ENCODE data around the gene CCL16. TPM values are rescaled to one million over a fixed set of nuclear protein-coding genes. Genes with fewer than 3 reads are reported as not detected.
"Not testable (repeated sequence)": the region's sequence is repeated elsewhere in the genome, so short reads cannot be mapped to it uniquely, and the experiment has no call there.

CCL16 gene, protein sequence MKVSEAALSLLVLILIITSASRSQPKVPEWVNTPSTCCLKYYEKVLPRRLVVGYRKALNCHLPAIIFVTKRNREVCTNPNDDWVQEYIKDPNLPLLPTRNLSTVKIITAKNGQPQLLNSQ
- total RNA-seq (2014; rRNA removed; shearing (Covaris generic)): not detected in 2 replicates

DNA sequence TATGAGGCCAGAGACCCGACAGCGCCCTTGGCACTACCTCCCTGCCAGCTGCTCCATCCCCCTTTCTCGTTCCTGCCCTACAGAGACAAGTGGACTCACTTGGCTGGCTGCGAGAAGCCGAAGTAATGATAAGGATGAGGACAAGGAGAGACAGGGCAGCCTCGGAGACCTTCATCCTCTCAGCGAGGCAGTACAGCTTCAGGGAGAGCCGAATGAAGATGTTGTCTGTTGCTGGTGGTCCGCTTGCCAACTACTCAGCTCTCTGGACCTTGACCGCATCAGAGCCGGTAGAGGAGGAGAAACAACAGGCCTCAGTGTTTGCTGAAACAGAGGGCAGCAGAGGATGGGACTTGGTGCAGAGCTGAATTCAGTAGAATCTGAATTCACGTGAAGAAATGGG lies at the start of gene CCL16:
CCL16 (minus strand) TSS at position 252 of the 400 bp plus-strand sequence; CDS start at position 175, 77 bp downstream.
- H3K4me1 ChIP-seq (replicated peaks): no peaks in the 10 kb centered on the region
- no peaks in the 10 kb centered on the region for H3K9me3 ChIP-seq (replicated peaks)
- DNase-seq (ENCODE audit: low read depth in 1 of 2, low spot score in 2 of 2): no peak
- no peaks in the 10 kb centered on the region for H3K36me3 ChIP-seq
- no peaks in the 10 kb centered on the region; the same call in 1 of the 2 replicates for H3K27me3 ChIP-seq (replicated peaks)
- no peak within 1 kb of the TSS for H3K4me3 ChIP-seq
- H3K27ac ChIP-seq: no peak within 1 kb of the TSS

DNA sequence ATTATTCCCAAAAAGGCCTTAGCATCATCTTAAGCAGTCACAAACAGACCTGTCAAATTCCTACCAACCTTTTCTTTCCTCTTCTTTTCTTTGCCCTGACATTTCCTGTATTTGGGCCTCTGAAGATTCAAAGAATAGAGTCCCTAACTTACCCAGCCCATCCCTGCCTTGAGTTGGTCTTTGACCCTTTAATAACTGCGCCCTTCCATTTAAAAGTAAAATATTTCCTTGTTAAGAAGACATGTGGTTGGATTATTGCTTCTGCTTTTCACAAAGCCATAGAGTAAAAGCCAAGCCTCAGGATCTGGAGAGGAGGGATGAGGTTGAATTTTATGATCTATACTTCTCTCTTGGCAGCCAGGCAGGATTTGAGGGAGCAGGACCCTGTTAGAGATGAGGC lies 49.7 kb upstream of the CCL16 start:
- Histone ChIP-seq H3K27ac (no peak overlapping the region), H3K36me3 (no peaks in the 10 kb centered on the region), H3K4me1 (replicated peaks) (no peaks in the 10 kb centered on the region), H3K27me3 (replicated peaks) (peaks cover 5% of the 10 kb centered on the region; the same call in 1 of the 2 replicates), H3K4me3 (no peak overlapping the region), H3K9me3 (replicated peaks) (no peaks in the 10 kb centered on the region)
- DNase-seq (ENCODE audit: low read depth in 1 of 2, low spot score in 2 of 2): no peak

- no peak overlapping the region for H3K27ac ChIP-seq
- no peaks in the 10 kb centered on the region for H3K4me1 ChIP-seq (replicated peaks)
- H3K4me3 ChIP-seq: no peak overlapping the region
- no peaks in the 10 kb centered on the region for H3K9me3 ChIP-seq (replicated peaks)
- no peaks in the 10 kb centered on the region; the same call in 1 of the 2 replicates for H3K27me3 ChIP-seq (replicated peaks)
- DNase-seq (ENCODE audit: low read depth in 1 of 2, low spot score in 2 of 2): no peak
- H3K36me3 ChIP-seq: no peaks in the 10 kb centered on the region
Measured at GRCh38 chr17:36027761-36028160, 46.5 kb upstream of the CCL16 start.

GRCh38 chr17:36024106-36024869 lies 43.0 kb upstream of the CCL16 start:
- no peaks in the 10 kb centered on the region for H3K9me3 ChIP-seq (replicated peaks)
- H3K36me3 ChIP-seq: no peaks in the 10 kb centered on the region
- 0 out of 2 replicates have a peak, but pooled peaks cover 3% of the 10 kb centered on the region for H3K27me3 ChIP-seq (replicated peaks)
- no peak for DNase-seq (ENCODE audit: low read depth in 1 of 2, low spot score in 2 of 2)
- no peak overlapping the region for H3K4me3 ChIP-seq
- no peaks in the 10 kb centered on the region for H3K4me1 ChIP-seq (replicated peaks)
- H3K27ac ChIP-seq: no peak overlapping the region

DNA sequence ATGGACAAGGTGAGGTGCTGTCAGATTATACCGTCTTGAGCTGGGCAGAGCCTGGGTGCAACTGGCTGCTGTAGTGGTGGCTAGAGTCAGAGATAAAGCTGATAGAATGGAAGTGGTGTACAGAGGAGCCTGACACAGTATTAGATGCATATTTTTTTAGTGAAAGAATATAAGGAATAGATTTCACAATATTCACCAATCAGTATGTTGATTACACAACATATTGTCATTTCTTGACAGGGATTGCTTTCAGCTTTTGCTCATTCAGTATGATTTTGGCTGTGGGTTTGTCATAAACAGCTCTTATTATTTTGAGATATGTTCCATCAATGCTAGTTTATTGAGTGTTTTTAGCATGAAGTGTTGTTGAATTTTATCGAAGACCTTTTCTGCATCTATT lies 38.1 kb upstream of the CCL16 start:
- 0 out of 2 replicates have a peak, but pooled peaks cover 3% of the 10 kb centered on the region for H3K27me3 ChIP-seq (replicated peaks)
- H3K27ac ChIP-seq: no peak overlapping the region
- no peaks in the 10 kb centered on the region for H3K9me3 ChIP-seq (replicated peaks)
- DNase-seq (ENCODE audit: low read depth in 1 of 2, low spot score in 2 of 2): no peak
- H3K36me3 ChIP-seq: no peaks in the 10 kb centered on the region
- no peak overlapping the region for H3K4me3 ChIP-seq
- H3K4me1 ChIP-seq (replicated peaks): no peaks in the 10 kb centered on the region

- no peaks in the 10 kb centered on the region for H3K9me3 ChIP-seq (replicated peaks)
- H3K27me3 ChIP-seq (replicated peaks): 0 out of 2 replicates have a peak, but pooled peaks cover 3% of the 10 kb centered on the region
- no peak within 1 kb of the TSS for H3K4me3 ChIP-seq
- H3K4me1 ChIP-seq (replicated peaks): no peaks in the 10 kb centered on the region
- DNase-seq (ENCODE audit: low read depth in 1 of 2, low spot score in 2 of 2): no peak
- H3K36me3 ChIP-seq: no peaks in the 10 kb centered on the region
- no peak within 1 kb of the TSS for H3K27ac ChIP-seq
Measured at GRCh38 chr17:36017799-36018198, 36.5 kb upstream of the CCL16 start, which contains the start of gene CCL23. CCL23 (minus strand) TSS chr17:36017972; CDS start chr17:36017897, 75 bp downstream.

- H3K27me3 ChIP-seq (replicated peaks): 0 out of 2 replicates have a peak, but pooled peaks cover 3% of the 10 kb centered on the region
- H3K4me3 ChIP-seq: no peak overlapping the region
- H3K9me3 ChIP-seq (replicated peaks): no peaks in the 10 kb centered on the region
- H3K36me3 ChIP-seq: no peaks in the 10 kb centered on the region
- no peaks in the 10 kb centered on the region for H3K4me1 ChIP-seq (replicated peaks)
- DNase-seq (ENCODE audit: low read depth in 1 of 2, low spot score in 2 of 2): no peak
- H3K27ac ChIP-seq: no peak overlapping the region
Measured at GRCh38 chr17:36016555-36016954, 35.3 kb upstream of the CCL16 start.

DNA sequence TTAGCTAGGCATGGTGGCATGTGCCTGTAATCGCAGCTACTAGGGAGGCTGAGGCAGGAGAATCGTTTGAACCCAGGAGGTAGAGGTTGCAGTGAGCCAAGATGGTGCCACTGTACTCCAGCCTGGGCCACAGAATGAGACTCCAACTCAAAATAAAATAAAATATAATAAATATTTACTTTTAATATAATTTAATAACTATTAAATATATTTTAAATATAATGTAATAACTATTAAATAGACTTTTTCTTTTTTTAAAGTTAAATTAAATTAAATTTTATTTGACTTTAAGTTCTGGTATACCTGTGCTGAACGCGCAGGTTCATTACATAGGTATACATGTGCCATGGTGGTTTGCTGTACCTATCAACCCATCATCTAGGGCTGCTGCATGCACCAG lies 34.6 kb upstream of the CCL16 start:
- H3K4me1 ChIP-seq (replicated peaks); DNase-seq (ENCODE audit: low read depth in 1 of 2, low spot score in 2 of 2); H3K9me3 ChIP-seq (replicated peaks); H3K36me3 ChIP-seq; H3K27me3 ChIP-seq (replicated peaks); H3K4me3 ChIP-seq; H3K27ac ChIP-seq: not testable (repeated sequence)

- Histone ChIP-seq H3K36me3 (no peaks in the 10 kb centered on the region), H3K4me3 (no peak overlapping the region), H3K27me3 (replicated peaks) (no peaks in the 10 kb centered on the region), H3K4me1 (replicated peaks) (no peaks in the 10 kb centered on the region), H3K9me3 (replicated peaks) (no peaks in the 10 kb centered on the region), H3K27ac (no peak overlapping the region)
- no peak for DNase-seq (ENCODE audit: low read depth in 1 of 2, low spot score in 2 of 2)
Measured at GRCh38 chr17:36014946-36015345, 33.6 kb upstream of the CCL16 start.

DNA sequence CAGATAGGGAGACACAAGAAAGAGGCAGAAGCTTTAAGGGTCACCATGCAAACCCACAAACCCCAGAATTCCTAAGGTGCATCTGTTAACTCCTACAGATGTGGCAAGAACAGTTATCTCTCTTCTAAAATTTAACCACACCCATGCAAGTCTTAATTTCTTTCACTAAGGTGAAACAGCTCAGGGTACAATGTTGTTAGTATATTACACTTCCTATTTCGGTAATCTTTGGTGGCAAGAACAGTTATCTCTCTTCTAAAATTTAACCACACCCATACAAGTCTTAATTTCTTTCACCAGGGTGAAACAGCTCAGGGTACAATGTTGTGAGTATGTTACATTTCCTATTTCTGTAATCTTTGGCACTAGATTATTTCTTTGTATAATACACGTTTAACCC lies 29.9 kb upstream of the CCL16 start:
- H3K4me3 ChIP-seq: no peak overlapping the region
- DNase-seq (ENCODE audit: low read depth in 1 of 2, low spot score in 2 of 2): no peak
- H3K9me3 ChIP-seq (replicated peaks): no peaks in the 10 kb centered on the region
- H3K27me3 ChIP-seq (replicated peaks): no peaks in the 10 kb centered on the region
- H3K27ac ChIP-seq: no peak overlapping the region
- no peaks in the 10 kb centered on the region for H3K4me1 ChIP-seq (replicated peaks)
- no peaks in the 10 kb centered on the region for H3K36me3 ChIP-seq

DNA sequence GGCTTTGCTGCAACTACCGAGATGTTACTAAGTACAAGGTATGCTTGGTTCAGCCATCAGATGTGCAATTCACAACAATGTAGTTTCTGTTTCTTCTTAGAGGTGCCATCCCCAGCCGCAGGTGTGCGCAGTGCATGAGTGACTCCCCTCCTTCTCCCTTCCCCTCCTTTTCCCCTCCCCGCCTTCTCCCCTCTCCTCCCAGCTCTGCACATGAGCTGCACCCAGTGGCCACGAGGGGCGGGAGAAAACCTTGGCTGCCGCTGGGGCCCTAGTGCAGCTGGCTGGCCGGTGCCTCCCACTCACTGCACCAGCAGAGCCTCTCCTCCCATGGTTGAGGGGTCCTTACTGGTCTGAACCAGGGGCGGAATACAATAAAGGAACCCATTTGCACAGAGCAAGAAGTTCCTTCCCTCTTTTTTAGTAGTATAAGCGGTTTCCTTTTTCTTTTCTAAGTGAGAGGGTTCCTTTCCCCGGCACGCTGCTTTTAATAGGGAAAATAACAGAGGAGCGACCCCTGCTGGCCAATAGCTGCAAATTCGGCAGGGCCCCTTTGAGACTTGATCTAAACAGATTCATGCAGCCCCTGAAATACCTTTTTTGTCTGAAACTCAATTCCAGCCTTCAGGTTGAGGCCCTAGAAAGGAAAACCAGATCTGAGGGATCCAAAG lies 27.8 kb upstream of the CCL16 start:
- H3K27ac ChIP-seq: no peak overlapping the region
- no peaks in the 10 kb centered on the region for H3K9me3 ChIP-seq (replicated peaks)
- no peaks in the 10 kb centered on the region for H3K36me3 ChIP-seq
- H3K4me3 ChIP-seq: no peak overlapping the region
- no peaks in the 10 kb centered on the region; the same call in 1 of the 2 replicates for H3K27me3 ChIP-seq (replicated peaks)
- H3K4me1 ChIP-seq (replicated peaks): no peaks in the 10 kb centered on the region
- DNase-seq (ENCODE audit: low read depth in 1 of 2, low spot score in 2 of 2): no peak

DNA sequence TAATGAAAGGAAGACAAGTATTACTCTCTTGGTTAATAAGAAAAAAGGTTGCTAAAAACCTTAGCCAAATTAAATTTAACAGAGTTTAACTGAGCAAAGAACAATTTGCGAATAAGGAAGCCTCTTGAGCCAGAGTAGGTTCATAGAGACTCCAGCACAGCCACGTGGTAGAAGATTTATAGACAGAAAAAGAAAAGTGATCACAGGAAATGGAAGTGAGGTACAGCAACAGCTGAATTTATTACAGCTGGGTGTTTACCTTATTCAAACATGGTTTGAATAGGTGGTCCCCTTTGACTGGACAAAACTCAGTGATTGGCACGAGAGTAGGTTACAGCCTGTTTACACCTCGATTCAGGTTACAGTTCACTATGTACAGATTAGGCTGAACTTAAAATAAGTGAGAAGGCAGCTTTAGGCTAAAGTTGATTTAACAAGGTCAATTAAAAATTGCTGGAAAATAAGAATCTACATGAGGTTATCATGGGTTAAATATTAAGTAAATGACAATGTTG lies 23.4 kb upstream of the CCL16 start:
- no peak for DNase-seq (ENCODE audit: low read depth in 1 of 2, low spot score in 2 of 2)

DNA sequence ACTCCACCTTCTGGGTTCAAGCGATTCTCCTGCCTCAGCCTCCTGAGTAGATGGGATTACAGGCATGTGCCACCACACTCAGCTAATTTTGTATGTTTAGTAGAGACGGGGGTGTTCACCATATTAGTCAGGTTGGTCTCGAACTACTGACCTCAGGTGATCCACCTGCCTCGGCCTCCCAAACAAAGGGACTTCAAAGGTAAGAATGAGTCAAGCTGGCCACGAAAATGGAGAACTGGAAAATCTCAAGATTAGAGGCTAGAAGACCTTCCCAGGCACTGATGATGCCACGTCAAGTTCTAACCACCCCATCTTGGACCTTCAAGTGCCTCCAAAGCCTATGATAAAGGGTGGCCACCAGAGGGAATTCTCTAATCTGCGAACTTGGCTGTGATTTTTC lies 21.3 kb upstream of the CCL16 start:
- no peaks in the 10 kb centered on the region for H3K36me3 ChIP-seq
- H3K9me3 ChIP-seq (replicated peaks): no peaks in the 10 kb centered on the region
- no peak for DNase-seq (ENCODE audit: low read depth in 1 of 2, low spot score in 2 of 2)
- no peak overlapping the region for H3K27ac ChIP-seq
- H3K27me3 ChIP-seq (replicated peaks): no peaks in the 10 kb centered on the region; the same call in 1 of the 2 replicates
- no peak overlapping the region for H3K4me3 ChIP-seq
- no peaks in the 10 kb centered on the region for H3K4me1 ChIP-seq (replicated peaks)

More for the DNA sequence above, 23.4 kb upstream of the CCL16 start:
- Histone ChIP-seq H3K27me3 (replicated peaks) (no peaks in the 10 kb centered on the region; the same call in 1 of the 2 replicates), H3K4me3 (no peak overlapping the region), H3K9me3 (replicated peaks) (no peaks in the 10 kb centered on the region), H3K36me3 (no peaks in the 10 kb centered on the region), H3K27ac (no peak overlapping the region), H3K4me1 (replicated peaks) (no peaks in the 10 kb centered on the region)

Measured in SJSA1 (cell line).